NCI-H2171 treated with DMSO at 0.1 percent for 48 hours (cell line): ENCODE results near the gene KNDC1.
"Not testable (repeated sequence)": the region's sequence is repeated elsewhere in the genome, so short reads cannot be mapped to it uniquely, and the experiment has no call there.

ENCODE experiments used
- DNase-seq: peaks from one replicate; lab custom pipeline; 2025; lab: John Stamatoyannopoulos, UW

The KNDC1 gene

GRCh38 chr10:133126431-133127290 is 33.4 kb upstream of the KNDC1 start:
- DNase-seq: no peak

DNA sequence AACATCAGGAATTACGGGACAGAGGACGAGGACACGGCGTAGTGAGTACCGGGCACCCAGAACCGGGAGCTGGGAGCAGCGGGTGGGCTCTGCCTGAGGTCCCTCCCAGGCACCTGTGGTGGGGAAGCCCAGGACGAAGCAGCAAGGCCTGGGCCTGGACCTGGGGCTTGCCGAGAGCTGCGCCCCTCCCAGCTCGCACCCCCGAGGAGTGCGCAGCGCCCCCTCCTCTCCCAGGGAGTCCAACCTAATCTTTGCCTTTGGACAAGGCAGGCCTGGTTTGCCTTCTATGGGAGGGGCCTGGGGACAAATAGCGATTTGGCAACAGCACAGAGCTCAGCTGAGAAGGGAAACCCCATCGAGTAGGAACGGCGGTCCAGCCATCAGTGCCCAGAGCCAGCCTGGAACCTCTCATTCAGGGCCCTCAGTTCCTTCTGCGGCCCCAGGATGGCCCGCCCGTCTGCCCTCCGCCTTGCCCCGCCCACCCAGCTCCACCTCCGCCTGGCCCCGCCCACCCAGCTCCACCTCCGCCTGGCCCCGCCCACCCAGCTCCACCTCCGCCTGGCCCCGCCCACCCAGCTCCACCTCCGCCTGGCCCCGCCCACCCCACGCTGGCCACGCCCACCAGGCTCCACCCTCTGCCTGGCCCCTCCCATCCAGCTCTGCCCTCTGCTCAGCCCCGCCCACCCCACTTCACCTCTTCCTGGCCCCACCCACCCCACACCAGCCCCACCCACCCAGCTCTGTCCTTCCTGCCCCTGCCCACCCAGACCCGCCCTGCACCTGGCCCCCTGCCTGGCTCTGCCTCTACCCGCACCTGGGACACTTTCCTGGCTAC is 32.5 kb upstream of the KNDC1 start:
- DNase-seq: no peak

- DNase-seq: no peak
Observed at GRCh38 chr10:133128126-133129070, 31.6 kb upstream of the KNDC1 start.

- DNase-seq: no peak
Observed at GRCh38 chr10:133129071-133129858, 30.8 kb upstream of the KNDC1 start.

DNA sequence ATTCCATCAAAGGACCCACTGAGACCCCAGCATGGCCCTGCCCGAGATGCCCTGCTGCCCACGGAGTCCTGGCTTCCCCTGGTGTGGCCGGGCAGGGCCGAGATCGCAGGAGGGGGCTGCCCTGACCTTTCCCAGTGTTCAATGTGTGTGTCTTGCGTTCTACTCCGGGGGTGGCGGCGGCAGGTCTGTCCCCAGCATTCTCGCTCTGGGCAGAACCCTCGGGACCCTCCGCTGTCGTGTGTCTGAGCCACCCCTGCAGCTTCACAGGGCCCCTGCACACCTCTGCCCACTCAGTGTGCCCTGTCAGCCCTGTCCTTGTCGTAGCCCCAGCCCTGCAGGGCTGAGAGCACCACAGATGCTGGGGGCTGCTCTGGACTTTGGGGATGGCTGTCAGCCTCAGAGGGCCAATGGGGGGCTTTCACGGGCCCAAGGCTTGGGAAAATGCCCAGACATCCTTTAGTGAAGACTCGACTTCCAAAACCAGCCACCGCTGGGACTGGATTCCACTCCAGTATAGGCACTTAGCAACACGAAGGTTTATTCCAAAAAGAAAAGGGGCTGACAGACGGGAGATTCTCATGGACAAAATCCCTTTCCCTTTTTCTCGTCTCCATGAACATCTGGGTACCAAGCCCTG is 30.0 kb upstream of the KNDC1 start:
- DNase-seq: no peak

- DNase-seq: no peak
Observed at GRCh38 chr10:133130602-133131001, 29.4 kb upstream of the KNDC1 start.

GRCh38 chr10:133131053-133131452 is 29.0 kb upstream of the KNDC1 start:
- no peak for DNase-seq

- DNase-seq: no peak
Observed at GRCh38 chr10:133131734-133132472, 28.1 kb upstream of the KNDC1 start.

DNA sequence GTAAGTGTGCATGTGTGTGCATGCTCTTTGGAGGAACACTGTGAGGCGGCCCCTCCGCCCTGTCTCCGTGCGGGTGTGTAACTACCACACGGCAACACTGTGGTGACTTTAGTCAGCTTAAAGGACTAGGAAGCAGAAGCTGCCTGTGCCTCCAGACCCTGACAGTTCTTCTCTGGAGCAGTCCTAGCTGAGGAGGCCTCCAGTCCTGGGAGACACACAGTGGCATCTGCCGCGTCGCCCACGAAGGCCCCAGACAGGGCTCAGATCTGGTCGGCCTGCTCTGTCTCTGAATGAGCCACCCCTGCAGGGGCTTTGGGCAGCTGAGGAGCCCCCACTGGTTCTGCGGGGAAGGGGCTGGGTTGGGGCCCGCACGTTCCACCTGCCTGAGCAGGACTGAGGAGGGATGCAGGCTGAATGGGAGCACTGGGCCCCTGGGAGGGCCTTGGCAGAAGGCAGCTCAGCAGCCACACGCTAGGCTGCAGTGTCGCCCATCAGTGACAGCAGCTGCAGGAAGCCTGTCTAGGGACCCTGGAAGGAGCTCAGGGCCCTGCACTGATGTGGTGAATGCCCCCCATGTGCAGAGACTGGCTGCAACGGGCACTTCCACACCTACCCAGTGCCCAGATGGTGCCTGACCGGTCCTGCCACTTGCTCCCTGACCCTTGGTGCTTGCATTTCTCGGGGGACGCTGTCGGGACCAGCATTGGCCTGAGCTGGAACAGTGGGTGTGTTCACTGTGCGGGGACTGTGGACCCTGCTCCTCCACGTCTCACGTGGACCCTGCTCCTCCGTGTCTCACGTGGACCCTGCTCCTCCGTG is 27.3 kb upstream of the KNDC1 start:
- no peak for DNase-seq

DNA sequence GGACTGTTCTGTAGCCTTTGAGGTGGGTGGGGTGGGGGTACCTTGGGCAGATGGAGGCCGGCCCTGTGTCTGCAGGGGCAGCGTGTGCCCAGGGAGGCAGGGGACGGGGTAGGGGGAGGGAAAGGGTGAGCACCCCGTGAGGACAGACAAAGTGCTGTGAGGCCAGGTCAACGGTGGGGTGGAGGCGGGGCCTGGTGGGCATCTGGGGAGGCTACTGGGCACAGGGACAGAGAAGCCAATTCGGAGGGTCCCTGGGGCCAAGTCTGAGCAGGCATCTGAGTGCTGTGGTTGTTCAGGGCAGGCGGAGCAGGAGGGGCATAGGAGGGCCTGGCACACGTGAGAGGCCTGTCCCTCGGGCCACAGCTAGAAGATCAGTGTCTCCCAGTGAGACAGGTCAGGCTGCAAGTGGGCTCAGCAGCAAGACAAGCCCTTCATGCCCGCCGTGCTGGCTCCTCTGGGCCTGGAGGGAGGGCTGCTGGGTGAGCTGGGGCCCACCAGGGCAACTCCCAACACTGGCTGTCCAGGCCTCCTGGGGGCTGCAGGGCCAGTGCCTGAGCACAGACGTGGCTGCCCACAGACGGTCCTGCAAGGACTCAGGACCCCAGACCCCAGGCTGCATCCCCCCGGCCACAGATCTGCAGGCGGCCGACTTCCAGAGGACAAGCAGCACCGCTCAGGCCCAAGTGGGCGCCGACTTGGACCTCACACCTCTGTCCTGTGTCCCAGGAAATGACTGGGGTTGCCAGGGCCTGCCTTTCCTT is 26.4 kb upstream of the KNDC1 start:
- no peak for DNase-seq

DNA sequence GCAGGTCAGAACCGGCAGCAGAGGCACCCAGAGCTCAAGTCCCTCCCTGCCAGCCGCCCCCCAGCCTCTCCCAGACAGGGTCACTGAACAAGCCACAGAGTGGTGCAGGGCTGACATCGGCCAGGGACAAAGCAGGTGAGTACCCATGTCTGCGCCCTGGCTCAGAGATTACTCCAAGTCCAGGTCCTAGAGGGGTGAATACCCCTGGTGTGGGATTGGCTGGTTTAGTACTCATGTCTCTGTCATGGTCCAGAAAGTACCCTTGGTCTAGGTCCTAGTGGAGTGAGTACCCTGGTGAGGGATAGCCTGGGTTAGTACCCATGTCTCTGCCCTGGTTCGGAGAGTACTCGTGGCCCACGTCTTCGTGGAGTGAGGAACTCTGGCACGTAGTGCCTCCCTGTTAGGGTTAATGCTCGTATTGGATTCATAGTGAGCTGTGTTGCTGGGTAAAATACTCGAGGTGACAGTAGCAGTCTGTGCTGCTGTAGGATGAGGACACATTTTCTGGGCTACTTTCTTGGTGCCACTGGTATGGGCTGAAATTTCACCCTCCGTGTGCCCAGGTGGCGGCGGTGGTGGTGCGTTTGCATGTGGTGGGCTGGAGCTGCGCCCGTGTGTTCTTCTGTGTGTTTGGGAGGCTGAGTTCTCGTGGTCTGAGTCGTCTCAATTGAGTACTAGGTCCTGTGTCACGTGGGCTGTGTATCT is 25.5 kb upstream of the KNDC1 start:
- no peak for DNase-seq

GRCh38 chr10:133135116-133135465 is 24.9 kb upstream of the KNDC1 start:
- no peak for DNase-seq

DNA sequence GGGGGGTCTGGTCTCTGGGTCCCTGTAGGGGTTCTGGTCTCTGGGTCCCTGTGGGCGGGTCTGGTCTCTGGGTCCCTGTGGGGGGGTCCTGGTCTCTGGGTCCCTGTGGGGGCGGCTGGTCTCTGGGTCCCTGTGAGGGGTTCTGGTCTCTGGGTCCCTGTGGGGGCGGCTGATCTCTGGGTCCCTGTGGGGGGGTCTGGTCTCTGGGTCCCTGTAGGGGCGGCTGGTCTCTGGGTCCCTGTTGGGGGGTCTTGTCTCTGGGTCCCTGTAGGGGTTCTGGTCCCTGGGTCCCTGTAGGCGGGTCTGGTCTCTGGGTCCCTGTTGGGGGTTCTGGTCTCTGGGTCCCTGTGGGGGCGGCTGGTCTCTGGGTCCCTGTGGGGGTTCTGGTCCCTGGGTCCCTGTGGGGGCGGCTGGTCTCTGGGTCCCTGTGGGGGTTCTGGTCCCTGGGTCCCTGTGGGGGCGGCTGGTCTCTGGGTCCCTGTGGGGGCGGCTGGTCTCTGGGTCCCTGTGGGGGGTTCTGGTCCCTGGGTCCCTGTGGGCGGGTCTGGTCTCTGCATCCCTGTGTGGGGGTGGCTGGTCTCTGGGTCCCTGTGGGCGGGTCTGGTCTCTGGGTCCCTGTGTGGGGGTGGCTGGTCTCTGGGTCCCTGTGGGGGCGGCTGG is 22.4 kb upstream of the KNDC1 start:
- not testable (repeated sequence) for DNase-seq

DNA sequence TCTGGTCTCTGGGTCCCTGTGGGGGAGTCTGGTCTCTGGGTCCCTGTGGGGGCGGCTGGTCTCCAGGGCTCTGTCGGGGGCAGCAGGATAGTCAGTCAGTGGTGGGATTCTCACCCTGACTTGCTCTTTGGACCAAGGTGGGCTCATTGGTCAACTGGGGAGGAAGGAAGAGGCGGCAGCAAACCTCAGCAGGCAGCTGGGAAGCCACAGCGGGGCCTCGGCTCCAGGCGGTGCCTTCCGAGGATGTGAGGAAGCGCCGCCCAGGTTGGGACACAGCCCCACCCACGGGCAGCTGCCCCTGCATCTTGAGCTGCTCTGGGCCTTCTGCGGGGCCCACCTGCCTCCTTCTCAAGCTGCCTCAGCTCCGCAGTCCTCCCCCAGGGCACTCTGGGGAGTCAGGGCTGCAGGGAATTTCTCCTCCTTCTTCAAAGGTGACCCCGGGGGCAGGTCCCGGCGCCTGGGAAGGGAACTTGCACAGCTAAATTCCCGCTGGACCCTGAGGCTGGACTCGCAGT is 20.4 kb upstream of the KNDC1 start:
- no peak for DNase-seq

GRCh38 chr10:133140417-133141143 is 19.4 kb upstream of the KNDC1 start:
- DNase-seq: no peak
